NCI-H146 (cell line): ENCODE data around the gene HERC6.
A peak's percentile ranks its signal among the peaks of the same experiment; 100 is the strongest.
"Not testable (repeated sequence)": the region's sequence is repeated elsewhere in the genome, so short reads cannot be mapped to it uniquely, and the experiment has no call there.

Source experiments
- DNase-seq: peaks from one replicate; lab custom pipeline; 2025; lab: John Stamatoyannopoulos, UW

The HERC6 gene

DNA sequence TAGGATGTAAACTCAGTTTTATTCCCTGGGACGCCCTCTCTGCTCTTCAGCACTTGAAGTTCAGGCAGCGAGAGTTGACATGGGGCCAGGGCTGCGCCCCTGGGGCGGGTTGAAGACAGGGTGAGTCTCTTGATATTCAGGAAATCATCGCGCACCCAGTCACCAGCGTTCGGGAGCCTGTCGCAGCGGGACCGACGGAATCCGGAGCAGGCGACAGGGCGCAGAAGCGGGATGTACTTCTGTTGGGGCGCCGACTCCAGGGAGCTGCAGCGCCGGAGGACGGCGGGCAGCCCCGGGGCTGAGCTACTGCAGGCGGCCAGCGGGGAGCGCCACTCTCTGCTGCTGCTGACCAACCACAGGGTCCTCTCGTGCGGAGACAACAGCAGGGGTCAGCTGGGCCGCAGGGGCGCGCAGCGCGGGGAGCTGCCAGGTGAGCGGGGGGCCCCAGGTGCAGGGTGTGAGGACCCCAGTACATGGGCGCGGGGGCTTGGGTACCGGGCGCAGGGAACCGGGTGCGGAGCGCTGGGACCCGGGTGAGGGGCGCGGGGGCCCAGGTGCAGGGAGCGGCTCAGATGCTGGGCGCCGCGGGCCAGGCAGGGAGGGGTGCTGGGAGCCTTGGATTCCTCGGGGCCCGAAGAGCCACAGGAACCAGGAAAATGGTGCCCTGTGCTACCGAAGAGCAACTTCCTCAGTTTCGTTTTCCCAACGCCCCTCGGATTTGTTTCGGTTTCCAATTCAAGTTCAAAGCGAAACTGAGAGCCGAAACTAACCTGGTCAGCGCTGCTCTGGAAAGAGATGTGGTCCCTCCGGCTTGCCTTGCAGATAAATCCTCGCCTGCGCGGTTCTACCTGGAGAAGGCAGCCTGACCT, at the start of gene HERC6:
Gene HERC6, plus strand, starts transcription at position 162 of the 869 bp plus-strand sequence. Its CDS starts 70 bp downstream, at position 232.
- peak; percentile 57 for DNase-seq

DNA sequence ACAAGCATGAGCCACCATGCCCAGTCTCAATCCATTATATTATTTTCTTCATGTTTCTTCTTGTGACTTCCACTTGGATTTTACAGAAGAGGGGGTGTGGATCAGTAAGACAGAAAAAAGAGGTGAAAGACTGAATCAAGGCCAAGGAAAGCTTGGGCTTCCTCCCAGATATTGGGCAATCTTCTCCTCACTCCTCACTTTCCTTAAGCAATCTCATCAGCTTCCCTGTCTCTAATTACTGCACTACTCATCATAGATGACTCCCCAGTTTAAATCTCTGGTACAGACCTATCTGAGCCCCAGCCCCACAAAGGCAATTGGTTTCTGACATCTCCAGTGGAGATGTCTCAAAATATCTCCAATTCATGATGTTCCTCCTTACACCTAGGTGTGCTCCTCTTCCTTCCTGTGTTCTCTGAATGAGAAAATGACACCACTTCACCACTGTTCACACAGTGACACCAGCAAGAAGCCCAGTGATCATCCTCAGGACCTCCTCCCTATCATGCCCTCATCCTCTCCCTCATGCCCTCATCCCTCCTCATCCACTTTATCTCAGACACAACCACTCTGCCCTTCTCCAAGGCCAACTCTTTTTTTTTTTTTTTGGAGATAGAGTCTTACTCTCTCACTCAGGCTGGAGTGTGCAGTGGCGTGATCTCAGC, 44.8 kb upstream of the HERC6 start:
- no peak for DNase-seq

- no peak for DNase-seq
Observed at GRCh38 chr4:88335092-88335665, 43.5 kb upstream of the HERC6 start.

DNA sequence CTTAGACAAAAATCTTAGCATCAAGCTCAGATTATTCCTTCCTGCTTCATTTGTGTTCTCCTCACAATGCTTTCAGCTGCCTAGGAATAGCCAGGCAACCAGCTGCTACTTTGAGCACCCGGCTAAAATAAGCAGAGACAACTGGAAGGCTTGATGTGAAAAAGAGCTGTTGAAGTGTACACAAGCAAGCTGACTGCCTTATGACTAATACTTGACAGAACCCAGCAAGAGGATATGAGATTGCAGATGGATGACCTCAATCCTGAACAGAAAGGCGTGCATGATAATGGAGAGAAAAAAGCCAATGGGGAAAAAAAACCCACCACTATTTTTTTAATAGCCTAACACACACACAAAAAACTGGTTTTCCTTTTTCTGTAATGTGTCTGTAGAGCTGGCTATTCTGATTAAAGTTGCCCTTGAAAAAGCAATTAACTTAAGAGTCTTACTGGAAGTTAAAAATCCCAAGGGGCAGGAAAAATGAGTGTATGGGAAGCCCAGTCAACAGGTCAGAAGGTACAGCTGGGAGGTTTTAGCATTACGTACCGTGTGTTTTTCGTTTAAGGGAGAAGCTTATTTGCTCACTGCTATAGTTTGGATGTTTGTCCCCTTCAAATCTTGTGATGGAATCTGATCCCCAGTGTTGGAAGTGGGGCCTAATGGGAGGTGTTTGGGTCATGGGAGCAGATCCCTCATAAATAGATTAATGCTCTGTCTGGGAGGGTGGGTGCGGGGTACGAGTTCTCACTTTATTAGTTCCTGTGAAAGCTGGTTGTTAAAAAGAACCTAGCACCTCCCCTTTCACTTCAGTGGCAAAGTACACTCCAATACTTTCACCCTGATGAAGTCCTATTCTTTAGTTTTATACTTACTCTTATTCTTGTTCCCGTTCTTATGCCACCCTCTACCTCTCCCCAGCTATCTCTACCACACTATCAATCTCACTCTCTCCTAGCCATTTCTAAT, 37.1 kb upstream of the HERC6 start:
- DNase-seq: no peak

GRCh38 chr4:88346902-88347301, 31.8 kb upstream of the HERC6 start:
- DNase-seq: not testable (repeated sequence)

- not testable (repeated sequence) for DNase-seq
Observed at GRCh38 chr4:88348761-88349160, 29.9 kb upstream of the HERC6 start.

DNA sequence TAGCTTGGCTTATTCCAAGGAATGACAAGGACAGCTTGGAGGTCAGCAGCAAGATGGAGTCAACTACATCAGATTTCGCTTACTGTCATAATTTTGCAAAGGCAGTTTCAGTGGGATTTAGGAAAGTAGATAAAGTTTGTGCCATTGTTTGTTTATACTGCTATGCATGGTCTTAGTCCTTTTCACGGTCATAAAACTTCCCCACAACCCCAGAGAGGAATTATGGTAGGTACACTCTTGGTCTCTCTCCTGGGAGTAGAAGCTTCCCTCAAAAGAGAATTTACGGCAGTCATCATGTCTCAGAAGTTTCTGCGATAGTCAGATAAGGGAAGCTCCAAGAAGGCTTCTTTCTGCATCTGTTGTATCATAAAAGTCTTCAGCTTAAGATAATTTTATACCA, 27.9 kb upstream of the HERC6 start:
- no peak for DNase-seq

GRCh38 chr4:88352062-88352740, 26.5 kb upstream of the HERC6 start:
- no peak for DNase-seq

DNA sequence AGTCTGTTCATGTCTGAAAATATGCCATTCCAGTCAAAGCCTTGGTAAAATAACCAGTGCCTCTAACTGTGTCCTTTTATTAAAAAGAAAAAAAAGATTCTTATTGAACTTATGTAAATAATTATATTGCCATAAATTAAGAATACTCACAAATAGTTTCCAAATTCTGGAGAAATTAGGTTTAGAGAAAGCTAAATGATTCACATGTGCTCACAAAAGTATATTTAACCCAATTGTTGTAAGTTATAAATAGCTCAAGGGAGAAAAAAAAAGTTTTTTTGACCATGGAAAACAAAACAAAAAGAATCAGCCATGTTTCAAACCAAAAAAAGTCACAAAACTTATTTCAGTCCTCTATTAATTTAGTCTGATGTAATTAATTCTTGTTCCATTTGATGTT, 25.3 kb upstream of the HERC6 start:
- DNase-seq: no peak

GRCh38 chr4:88356771-88357170, 21.9 kb upstream of the HERC6 start:
- DNase-seq: no peak

- DNase-seq: no peak
Observed at GRCh38 chr4:88357262-88357661, 21.4 kb upstream of the HERC6 start.

DNA sequence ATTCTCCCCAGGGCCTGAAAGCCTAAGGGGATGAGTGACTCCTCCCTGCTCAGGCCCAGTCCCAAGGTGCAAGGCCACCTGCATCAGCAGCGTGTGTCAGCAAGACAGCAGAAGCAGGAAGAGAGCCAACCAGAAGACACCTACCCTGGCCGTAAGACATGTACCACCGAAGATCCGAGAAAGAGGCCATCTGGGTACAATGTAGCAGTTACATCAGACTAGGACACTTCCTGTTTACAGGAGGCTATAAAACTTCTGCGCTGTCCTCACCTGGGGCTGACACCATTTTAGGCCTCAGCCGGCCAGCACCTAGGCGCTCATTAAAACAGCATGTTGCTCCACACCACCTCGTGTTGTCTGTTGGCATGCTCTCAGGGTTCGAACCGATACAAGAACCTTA, 19.1 kb upstream of the HERC6 start:
- DNase-seq: no peak

GRCh38 chr4:88360256-88360655, 18.4 kb upstream of the HERC6 start:
- DNase-seq: no peak

- no peak for DNase-seq
Observed at GRCh38 chr4:88360791-88361190, 17.9 kb upstream of the HERC6 start.

DNA sequence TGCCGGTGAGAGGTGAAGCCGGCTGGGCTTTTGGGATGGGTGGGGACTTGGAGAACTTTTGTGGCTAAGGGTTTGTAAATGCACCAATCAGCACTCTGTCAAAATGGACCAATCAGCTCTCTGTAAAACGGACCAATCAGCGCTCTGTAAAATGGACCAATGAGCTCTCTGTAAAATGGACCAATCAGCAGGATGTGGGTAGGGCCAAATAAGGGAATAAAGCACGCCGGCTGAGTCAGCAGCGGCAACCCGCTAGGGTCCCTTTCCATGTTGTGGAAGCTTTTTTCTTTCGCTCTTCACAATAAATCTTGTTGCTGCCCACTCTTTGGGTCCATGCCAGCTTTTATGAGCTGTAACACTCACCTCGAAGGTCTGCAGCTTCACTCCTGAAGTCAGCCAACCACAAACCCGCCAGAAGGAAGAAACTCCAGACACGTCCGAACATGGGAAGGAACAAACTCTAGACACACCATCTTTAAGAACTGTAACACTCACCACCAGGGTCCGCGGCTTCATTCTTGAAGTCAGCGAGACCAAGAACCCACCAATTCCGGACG, 17.4 kb upstream of the HERC6 start:
- not testable (repeated sequence) for DNase-seq

- DNase-seq: no peak
Observed at GRCh38 chr4:88366460-88366859, 12.2 kb upstream of the HERC6 start.

DNA sequence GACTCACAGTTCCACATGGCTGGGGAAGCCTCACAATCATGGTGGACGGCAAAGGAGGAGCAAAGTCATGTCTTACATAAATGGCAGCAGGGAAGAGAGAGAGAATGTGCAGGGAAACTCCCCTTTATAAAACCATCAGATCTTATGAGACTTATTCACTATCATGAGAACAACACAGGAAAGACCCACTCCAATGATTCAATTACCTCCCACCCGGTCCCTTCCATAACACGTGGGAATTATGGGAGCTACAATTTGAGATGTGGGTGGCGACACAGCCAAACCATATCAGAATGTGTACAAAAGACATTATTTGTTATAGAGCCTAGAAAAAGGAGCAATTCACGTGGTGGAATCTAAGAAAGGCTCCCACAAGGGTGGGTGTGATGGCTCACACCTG, 10.8 kb upstream of the HERC6 start:
- DNase-seq: no peak

GRCh38 chr4:88369180-88369812, 9.4 kb upstream of the HERC6 start:
- DNase-seq: not testable (repeated sequence)

DNA sequence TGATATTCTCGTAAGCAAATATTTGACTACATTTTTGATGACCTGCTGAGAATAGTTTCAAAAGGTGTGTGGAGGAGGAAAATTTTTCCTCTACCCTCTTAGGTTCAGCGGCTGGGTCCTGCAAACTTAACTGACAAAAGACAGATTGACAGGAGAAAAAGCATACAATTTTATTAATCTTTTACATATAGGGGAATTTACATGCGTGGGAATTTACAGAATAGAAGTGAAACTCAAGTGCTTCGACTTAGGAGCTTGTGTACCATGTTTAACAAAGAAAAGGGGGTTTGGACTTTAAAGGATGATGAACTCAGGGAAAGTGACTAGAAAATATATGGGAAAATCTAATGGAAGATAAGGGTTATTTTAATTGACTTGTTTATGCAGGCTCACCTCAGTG, 2.5 kb downstream of the HERC6 start:
- no peak for DNase-seq

DNA sequence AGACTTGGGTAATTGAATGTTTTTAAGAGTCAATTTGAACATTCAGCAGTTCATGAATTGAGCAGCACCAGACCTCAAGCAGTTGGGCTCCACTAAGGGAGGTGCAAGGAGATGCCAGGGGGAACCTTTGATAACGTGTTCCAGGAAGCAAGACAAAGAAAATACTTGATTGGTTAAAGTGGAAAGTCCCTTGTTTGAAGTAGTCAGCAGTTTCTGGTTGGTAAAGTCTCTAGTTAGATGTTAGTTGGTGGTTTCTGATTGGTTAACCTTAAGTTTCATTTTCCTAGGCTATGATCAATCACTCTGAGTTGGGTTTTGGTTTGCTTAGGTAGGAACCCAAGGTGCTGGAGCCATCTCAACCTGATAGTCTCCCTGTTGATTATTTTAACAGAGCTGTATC, 4.0 kb downstream of the HERC6 start:
- no peak for DNase-seq
